ENCODE measurements around the gene DCANP1.
A peak's percentile ranks its signal among the peaks of the same experiment; 100 is the strongest.

Gene DCANP1

GRCh38 chr5:135458356-135458755 is 11.2 kb upstream of the DCANP1 start:
- DNase-seq (ENCODE audit: extremely low read depth in 1 of 2, low read depth in 1 of 2), result no peak

GRCh38 chr5:135457424-135458071 is 10.4 kb upstream of the DCANP1 start:
- DNase-seq (ENCODE audit: extremely low read depth in 1 of 2, low read depth in 1 of 2), result peak in 1 of 2 donors; percentile 35

DNA sequence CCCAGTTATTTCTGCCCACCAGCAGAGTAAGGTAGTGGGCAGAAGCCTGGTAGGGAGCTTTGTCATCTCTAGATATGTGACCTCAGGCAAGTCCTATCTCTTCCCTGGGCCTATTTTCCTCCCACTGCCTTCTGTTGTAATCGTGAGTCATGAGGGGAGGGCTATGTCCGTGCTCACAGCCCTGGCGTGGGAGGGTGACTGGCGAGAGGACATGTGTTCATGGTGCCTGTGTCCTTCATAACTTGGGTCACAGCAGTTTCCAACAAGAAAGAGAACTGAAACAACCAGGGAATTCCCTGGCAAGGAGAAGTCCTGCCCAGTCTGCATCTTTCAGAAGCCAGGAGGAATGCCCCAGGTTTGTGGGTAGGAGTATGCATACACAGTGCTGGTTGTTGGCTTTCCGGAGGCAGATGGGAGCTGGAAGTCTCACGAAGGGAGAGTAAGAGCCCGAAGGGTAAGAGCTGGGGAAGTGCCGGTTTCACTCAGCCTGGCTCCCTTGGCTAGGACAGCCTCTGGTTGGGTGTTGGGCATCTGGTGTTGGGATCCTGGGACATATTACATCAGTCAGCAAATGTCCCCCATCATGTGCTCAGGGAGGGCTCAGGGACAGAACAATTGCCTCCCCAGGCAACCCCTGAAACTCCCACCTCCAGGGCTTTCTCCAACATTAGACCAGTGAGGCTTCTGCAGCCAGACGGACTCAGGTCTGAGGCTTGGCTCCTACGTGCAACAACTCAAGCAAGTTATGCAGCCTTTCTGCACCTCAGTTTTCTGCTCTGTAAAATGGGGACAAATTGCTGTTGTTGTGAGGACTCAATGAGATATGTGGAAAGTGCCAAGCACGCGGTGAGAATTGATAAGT is 9.3 kb upstream of the DCANP1 start:
- no peak for DNase-seq (ENCODE audit: extremely low read depth in 1 of 2, low read depth in 1 of 2)

GRCh38 chr5:135455876-135456237 is 8.7 kb upstream of the DCANP1 start:
- DNase-seq (ENCODE audit: extremely low read depth in 1 of 2, low read depth in 1 of 2), result no peak

DNA sequence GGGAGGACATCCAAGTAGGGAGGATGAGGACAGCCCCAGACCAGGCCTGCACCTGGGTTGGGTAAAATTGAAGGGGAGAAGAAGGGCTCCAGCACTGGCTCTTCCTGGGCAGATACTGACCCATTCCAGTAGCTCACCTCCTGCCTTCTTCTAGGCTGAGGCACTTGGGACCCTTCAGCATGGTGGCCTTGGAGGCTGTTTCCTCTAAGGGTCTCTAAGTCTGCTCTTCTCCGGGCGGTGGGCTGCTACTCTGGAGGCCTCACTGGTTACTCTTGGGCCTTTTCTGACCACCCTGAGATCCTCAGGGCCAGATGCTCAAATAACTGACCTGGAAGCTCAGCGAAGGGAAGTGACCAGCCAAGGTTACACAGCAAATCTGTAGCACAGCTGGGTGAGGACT is 7.8 kb upstream of the DCANP1 start:
- DNase-seq (ENCODE audit: extremely low read depth in 1 of 2, low read depth in 1 of 2), result no peak

- no peak for DNase-seq (ENCODE audit: extremely low read depth in 1 of 2, low read depth in 1 of 2)
Observed at GRCh38 chr5:135453613-135454012, 6.5 kb upstream of the DCANP1 start.

DNA sequence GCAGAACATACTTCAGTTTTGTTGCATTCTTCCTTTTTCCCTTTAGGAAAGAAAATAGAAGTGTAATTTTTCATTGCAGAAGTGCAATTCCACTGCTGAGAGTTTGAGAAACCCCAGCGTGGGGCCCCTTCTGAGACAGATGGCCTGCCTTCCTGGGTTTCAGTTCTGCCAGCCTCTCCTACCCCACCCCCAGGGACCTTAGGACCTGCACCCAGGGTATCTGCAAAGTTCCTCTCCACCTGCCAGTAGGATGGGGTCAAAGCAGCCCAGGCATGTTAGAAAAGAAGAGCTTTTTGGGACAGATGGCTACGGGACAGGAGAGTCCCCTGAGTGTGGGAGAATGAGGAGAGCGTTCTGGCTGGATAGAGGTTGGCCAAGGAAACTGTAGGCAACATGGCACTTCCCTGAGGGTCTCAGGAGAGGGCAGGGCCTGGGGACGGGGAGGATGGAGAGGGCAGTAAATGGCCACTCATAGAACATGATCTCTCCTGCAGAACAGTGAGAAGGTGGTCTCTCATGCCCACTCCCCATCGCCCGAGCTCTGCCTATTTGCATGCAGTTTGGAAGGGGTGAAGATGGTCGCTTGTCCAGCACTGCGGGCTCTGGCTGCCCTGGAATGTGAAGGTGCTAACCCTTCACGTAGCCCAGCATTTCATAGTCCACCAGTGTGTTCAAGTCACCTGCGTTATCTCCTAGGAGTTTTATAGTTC is 5.3 kb upstream of the DCANP1 start, which contains the start of gene TIFAB:
TIFAB (minus strand) TSS at position 31 of the 710 bp plus-strand sequence. CDS start 2,412 bp downstream, outside the sequence.
- DNase-seq (ENCODE audit: extremely low read depth in 1 of 2, low read depth in 1 of 2), result no peak

DNA sequence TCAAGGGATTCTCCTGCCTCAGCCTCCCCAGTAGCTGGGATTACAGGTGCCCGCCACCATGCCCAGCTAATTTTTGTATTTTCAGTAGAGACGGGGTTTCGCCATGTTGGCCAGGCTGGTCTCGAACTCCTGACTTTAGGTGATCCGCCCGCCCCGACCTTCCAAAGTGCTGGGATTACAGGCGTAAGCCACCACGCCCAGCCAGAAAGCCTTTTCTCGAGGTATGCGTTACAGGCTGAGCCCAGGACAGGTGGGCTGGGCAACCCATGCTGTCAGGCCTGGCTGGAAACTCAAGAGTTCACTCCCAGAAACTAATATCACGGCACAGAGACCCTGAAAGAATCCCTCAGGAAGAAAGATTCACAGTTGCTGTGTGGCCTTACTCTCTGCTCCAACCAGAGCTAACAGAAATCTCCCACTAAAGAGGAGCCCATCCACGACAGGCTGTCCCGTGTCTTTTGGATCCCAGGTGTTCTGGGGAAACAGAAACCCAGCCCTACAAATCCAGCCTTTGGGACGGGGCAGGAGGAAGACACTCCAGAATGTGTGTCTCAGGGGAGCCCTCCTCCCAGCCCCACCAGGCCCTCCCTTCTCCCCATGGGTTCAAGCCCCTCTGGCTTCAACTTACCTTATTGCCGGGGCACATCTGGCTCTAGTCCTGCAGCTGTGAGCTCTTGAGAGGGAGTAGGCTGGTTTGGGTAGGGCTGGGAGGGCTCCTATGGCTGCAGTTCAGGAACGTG is 4.6 kb upstream of the DCANP1 start:
- DNase-seq (ENCODE audit: extremely low read depth in 1 of 2, low read depth in 1 of 2), result no peak

DNA sequence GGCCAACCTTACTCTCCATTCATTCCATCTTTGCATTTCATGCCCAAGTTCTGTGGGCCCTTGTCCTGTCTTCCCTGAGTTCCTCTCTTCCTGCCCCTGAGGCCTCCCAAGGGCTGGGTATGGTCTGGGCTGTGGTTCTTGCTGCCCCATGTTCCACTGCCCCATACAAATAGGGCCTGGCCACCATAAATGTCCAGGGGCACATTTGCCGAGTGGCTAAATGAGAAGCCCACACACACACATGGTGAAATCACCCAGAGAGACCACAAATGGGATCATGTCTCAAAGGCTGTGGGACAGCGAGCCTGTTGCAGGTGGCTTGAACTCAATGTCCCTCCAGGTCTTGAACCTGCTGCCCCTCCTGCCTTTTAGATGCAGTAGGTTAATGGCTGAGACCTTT is 3.8 kb upstream of the DCANP1 start:
- DNase-seq (ENCODE audit: extremely low read depth in 1 of 2, low read depth in 1 of 2), result no peak

- no peak for DNase-seq (ENCODE audit: extremely low read depth in 1 of 2, low read depth in 1 of 2)
Observed at GRCh38 chr5:135450336-135450735, 3.2 kb upstream of the DCANP1 start.

DNA sequence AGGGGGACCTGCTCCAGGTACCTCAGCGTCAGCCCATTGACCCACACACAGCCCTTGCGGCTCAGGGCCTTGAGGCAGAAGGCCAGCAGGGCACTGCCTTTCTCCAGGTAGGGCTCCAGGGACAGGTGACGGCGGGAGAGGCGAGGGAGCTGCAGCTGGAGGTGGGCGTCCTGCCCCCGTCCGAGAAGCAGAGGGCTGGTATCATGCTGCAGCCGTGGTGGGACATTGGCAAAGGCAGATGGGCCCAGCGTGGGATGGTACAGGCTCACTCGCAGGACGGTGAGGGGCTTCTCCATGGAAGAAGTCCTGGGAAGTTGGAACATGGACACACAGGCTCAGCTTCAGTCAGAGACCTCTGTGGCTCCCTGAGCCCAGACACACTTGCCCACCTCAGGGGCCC is 2.5 kb upstream of the DCANP1 start:
- no peak for DNase-seq (ENCODE audit: extremely low read depth in 1 of 2, low read depth in 1 of 2)

- no peak for DNase-seq (ENCODE audit: extremely low read depth in 1 of 2, low read depth in 1 of 2)
Observed at GRCh38 chr5:135448791-135449507, 1.8 kb upstream of the DCANP1 start.

- no peak for DNase-seq (ENCODE audit: extremely low read depth in 1 of 2, low read depth in 1 of 2)
Observed at GRCh38 chr5:135448071-135448739, 1.1 kb upstream of the DCANP1 start.

DNA sequence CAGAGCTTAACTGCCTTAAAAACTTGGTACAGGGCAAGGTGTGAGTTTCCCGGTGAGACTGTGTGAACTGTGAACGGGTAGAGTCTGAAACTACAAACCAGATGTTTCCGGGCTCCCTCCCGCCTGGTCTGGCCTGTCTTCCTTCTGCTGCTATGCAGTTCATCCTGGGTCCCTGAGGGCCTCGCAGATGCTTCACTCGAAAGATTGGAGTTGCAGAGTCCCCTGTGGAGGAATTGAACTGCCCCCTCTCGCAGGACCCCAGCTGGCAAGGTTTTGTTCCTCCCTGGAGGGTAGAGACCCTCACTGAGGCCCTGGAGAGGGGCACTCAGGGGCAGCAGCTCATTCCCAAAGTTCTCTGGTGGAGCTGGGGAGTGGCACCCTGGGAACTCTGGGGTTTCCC is 533 bp downstream of the DCANP1 start:
- DNase-seq (ENCODE audit: extremely low read depth in 1 of 2, low read depth in 1 of 2), result no peak

DNA sequence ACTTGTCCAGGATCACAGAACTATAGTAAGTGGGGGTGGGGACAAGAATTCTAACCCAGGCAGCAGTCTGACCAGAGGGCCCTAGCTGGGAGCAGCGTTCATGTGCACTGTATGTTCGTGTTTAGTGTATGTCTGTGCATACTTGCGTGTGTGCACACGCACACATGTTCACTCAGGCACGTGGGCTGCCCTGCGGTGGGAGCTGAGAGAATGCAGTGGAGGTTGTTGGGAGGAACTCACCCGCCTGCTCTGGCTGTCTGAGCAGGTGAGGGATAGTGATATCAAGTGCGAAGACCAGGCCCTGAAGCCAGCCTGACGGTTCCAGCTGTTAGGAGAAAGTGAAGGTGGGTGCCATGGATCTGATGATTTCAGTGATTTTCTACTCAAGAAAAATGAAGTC is 942 bp downstream of the DCANP1 start:
- no peak for DNase-seq (ENCODE audit: extremely low read depth in 1 of 2, low read depth in 1 of 2)

GRCh38 chr5:135445306-135445985 is 1.7 kb downstream of the DCANP1 start:
- DNase-seq (ENCODE audit: extremely low read depth in 1 of 2, low read depth in 1 of 2), result no peak

GRCh38 chr5:135444881-135445280 is 2.3 kb downstream of the DCANP1 start:
- no peak for DNase-seq (ENCODE audit: extremely low read depth in 1 of 2, low read depth in 1 of 2)

- no peak for DNase-seq (ENCODE audit: extremely low read depth in 1 of 2, low read depth in 1 of 2)
Observed at GRCh38 chr5:135444360-135444759, 2.8 kb downstream of the DCANP1 start.

Measured in activated CD8-positive, alpha-beta memory T cell treated with anti-CD3 and anti-CD28 coated beads for 1 hour (primary cell).